ENCODE measurements around the gene NOL11.

- no peak for TF ChIP-seq EP300 (IDR thresholded peaks at IDR 0.05; ENCODE audit: borderline replicate concordance)
- no peak for TF ChIP-seq MAX (IDR thresholded peaks at IDR 0.05)
- TF ChIP-seq RAD21 (IDR thresholded peaks at IDR 0.05; ENCODE audit: low read depth): no peak
- TF ChIP-seq REST (IDR thresholded peaks at IDR 0.05; ENCODE audit: low read depth): no peak
- no peak for TF ChIP-seq EGR1 (IDR thresholded peaks at IDR 0.05)
- TF ChIP-seq ZBTB7A (IDR thresholded peaks at IDR 0.05; ENCODE audit: low read depth): no peak
- no peak for TF ChIP-seq FOXM1 (IDR thresholded peaks at IDR 0.05; ENCODE audit: borderline replicate concordance, low read depth)
- no peak for TF ChIP-seq TAF1 (IDR thresholded peaks at IDR 0.05; ENCODE audit: low read depth)
- TF ChIP-seq TEAD4 (IDR thresholded peaks at IDR 0.05): no peak
- no peak for TF ChIP-seq NFIC (IDR thresholded peaks at IDR 0.05)
- no peak for TF ChIP-seq TCF12 (IDR thresholded peaks at IDR 0.05; ENCODE audit: low read depth)
- TF ChIP-seq USF1 (IDR thresholded peaks at IDR 0.05): no peak
- no peak for TF ChIP-seq CREB1 (IDR thresholded peaks at IDR 0.05; ENCODE audit: low read depth)
- no peak for TF ChIP-seq CEBPB (IDR thresholded peaks at IDR 0.05)
Measured at GRCh38 chr17:67754001-67754400, 36.3 kb downstream of the NOL11 start.
